NK-92 (cell line): ENCODE measurements around the gene SUCLG1.
"Not testable (repeated sequence)": the region's sequence is repeated elsewhere in the genome, so short reads cannot be mapped to it uniquely, and the experiment has no call there.

Experiments used
- DNase-seq: peaks from one replicate; lab custom pipeline; 2025; ENCODE audit not compliant: unreplicated experiment; lab: John Stamatoyannopoulos, UW

The SUCLG1 gene

DNA sequence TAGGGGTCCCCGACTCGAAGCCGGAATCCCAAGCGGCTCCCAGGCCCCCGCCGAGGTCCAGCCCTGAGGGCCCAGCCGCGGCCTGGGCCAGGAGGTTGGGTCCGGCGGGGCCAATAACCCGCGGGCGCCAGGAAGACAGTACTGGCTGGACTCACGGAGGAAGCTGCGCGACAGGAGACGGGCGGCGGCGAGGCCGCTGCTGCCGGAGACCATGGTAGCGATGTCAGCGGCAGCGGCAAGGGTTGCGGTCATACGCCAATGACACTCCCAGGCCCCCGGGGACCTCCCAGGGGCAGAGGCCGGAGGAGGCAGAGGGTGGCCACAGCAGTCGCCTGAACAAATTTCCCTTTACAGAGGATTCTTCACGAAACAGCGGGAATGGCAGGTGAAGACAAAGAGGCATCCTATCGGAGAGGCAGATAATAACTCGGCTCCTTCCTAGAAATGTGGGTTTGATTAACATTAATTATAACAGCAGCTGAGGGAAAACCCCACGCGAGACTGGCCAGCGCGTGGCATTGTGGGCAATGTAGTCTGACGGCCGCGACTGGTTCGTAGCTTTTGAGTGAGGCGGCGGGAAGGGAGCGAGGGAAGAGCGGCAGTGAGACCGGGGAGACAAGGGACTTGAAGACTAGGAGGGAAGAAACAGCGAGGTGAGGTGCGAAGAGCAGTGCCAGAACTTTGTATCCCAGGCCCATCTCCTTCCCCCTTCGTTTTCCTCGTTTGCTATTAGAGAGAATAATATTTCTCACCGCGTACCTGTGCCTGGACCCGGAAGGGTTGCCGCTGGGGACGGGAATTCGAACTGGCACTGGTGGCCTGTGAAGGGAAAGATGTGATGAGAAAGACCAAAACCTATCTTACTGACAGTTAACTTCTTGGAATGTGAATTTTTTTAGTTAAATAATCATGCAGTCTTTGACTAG is at the start of gene SUCLG1:
Gene SUCLG1, minus strand, starts transcription at position 263 of the 926 bp plus-strand sequence. Its CDS starts 11 bp downstream, at position 252.
- DNase-seq, result peak; percentile 8

DNA sequence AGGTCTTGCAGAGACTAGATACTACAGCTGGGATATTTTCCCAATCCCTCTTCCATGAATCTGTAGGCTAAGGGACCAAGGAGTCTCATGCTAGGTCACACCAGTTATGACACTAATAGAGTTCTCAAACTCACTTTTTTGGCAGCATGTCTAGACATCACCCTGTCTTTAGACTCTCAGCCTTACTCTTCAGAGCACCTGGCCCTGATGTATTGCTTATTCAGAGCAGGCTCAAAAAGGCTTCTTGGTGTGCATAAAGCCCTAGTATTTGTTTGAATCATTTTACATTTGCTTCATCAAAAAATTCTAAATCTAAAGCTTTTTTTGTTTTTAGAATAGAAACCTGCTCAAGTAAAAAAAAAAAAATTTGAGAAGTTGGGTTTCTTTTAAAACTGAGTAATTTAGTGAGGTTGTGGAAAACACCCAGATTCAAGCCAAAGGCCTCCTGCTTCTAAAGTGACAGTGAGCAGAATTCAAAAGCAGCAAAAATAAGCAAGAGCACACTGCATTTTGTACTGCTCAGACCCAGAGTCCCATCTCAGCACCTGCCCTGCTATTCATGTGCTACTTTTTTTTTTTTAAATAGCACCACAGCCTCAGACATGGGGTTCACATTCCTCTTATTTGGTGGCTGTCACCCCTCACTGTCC is 39.2 kb upstream of the SUCLG1 start:
- no peak for DNase-seq

DNA sequence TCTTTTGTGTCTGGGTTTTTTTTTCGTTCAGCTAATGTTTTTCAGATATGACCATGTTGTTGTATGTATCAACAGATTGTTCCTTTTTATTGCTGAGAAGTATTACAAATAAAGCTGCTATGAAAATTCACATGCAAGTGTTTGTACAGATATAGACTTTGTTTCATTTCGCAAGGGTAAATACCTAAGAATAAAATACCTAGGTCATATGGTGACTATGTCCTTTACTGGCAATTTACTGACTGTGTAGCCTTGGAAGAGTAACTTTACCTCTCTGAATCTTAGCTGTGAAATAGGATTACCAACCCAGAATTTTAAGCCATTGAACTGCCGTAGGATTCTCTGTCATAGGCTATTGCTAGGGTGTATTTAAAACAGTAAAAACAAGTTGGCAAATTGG is 38.2 kb upstream of the SUCLG1 start:
- no peak for DNase-seq

DNA sequence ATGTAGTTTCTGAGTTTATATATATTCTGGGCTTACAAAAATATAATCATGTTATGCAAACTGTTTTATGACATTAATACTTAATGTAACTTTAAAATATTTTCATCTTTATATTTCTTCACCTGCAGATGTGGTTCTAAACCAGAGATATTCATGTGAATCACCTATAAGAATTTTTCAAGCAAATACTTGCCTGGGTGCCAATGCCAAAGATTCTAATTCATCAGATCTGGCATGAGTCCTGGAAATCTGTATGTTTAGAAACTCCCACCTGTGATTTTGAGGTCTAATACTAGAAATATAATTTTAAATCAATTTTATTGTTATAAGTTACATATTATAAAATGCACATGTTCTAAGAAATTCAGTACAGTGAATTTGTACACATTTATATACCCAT is 37.3 kb upstream of the SUCLG1 start:
- no peak for DNase-seq

DNA sequence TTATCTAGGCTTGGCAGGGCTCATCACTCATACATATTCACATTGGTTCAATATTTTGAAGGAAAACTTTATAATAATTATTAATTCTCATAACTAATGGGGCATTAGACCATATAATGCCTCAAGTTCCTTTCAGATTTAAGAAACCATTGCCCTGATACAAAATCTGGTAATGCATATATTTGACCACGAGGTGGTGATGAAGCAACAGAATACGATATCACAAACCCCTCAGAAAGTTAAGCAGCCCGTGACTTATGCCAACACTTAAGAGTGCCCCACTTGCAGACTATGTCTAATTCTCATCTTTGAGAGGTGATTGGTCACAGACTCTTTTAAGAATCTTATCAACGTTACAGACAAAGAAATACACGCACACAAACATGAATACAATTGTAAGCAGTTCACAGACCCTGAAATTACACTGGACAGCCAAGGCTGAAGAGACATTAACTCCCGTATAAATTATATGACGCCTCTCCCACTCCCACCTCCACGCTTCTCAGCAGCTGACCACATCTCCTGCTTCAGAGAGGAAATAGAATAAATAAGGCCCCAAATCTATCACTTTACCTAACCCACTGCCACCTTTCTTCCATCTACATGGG is 36.6 kb upstream of the SUCLG1 start:
- DNase-seq, result no peak

DNA sequence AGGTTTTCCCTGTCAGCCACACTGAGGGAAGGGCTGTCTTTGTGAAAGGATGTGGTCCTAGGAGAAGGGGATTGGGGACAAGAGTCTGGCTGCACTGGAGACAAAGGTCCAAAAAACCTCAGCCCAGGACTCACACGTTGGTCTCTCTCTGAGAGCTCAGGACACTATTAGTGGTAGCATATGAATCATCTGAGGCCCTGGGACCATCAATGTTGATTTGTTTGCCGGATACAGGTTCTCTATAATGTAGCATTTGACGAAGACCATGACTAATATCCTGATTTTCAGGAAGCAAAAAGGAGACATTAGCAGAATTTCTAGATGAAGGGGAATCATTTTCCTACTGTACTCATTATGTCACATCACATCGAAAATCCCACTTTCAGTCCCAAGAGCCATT is 35.0 kb upstream of the SUCLG1 start:
- no peak for DNase-seq

DNA sequence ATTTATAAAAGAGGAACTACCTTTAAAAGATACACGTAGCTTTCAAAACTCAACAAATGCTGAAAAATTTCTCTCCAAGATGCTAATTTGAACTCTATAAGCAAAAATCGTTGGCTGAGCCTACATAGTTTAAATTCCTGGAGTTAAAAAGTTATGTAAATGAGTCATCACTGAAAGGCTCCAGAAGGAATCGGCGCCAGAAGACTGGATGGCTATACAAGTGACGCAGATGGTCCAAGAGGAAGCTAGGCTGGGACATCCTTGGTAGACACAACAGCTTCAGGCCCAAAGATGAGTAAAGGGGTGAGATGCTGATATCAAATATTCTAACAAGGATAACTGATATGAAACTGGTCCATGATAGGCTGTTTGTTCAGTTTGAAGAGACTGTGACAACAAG is 34.4 kb upstream of the SUCLG1 start:
- DNase-seq, result no peak

DNA sequence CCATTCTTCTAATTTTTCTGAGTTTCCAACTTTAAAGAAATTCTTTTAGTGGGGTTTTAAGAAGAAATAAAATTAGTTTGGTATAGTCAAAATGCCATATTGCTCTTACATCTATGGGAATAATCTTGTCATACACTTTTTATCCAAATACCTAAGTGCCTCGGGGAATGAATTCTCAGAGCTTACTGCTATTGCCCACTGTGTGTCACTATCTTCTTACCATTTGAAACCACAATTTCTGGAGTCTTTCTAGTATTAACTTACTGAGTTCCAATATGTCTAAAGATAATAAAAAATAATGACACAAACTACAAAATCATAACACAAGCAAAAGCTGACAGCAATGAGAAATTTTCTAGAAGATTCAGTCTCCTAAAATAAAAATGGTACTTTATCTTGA is 33.5 kb upstream of the SUCLG1 start:
- DNase-seq, result no peak

DNA sequence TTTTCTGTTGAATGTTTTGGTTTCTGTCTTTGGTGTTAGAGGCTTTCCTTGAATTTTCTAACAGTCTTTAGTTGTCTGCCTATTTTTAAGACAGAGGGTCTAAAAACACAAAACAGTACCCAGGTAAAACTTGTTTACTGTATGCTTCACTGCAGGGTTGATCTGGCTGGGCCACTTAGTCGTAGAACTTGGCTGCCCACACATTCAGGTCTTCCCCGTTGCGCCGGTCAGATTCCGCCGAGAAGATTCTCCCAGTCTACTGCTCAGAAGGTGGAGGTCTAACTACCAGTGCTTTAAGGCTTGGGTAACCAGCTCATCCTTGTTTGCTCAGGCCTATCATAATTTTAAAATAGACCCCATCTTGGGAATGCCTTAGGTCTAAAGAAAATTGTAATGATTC is 32.7 kb upstream of the SUCLG1 start:
- DNase-seq, result no peak

DNA sequence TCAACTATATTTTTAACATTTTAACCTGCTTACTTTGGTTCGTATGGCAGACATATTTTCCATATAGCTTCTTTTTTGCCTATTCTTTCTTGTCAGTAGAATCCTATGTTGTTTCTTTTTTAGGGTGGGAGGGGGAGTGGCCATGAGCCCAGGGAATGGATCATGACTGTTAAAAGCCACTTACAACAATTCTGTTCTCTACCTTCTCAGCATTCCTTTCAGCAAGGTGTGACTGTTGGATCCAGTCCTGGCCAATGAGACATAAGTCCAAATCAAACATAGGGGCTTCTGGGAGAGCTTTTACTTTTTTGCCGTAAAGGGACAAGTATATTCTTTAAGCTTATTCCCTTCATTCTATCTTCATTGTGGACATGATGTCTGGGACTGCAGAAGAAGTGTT is 32.2 kb upstream of the SUCLG1 start:
- DNase-seq, result no peak

DNA sequence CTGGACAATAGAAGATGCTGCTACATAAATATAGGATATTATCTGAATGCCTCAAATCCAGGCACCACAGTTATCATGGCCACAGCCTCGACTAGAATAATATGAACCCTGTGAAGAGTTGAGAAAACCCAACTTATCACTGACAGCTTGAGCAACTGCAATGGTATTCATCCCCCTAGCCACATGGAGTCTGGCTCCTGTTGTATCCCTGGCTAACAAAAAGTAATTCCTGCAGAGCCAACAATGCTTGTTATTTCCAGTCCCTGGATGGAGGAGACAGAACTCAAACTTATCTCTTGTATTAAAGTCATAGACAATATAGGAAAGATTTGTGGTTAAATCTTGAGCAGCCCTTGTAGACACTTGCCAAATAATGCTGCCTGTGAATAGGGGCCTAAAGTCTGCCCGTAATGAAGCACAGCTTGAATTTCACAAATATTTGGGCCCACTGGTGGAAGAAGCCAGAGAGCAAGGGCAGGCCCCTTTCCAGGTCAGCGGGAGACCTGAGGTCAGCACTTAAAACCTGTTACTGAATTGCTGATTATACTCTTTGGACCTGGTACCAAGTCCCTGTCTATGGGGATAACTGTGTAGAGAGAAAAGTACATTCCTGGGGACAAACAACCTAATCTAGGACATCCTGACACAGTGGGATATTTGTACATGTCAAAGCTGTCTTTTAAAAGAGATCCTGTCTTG is 28.4 kb upstream of the SUCLG1 start:
- no peak for DNase-seq

DNA sequence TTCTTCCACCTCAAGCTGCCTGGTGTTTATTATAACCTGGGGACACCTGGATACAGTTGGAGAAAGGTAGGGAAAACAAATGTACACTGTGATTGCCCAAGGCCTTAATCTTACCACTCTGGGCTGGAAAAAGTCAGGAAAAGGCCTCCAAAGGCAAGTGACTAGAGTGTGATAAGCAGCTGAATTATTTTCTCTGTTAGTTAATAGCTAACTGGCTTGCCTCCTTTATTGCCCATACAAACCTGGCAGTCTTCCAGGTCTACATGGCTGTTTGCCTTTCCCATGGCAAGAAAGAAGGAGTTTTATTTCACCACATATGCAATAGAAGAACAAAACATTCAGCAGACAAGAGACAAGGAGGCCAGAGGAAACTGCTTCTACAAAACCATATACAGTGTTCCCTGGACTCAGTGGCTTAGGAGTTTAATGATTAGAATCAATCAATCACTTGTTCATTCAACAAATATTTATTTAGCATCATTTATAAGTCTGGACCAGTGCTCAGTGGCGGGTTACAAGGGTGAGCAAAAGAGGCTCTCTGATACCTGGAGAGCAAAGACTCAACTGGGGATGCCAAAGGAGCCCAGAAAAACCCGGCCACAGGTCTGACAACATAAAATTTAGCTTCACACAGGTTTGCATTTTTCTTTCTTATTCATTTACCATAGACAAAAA is 27.5 kb upstream of the SUCLG1 start:
- no peak for DNase-seq

DNA sequence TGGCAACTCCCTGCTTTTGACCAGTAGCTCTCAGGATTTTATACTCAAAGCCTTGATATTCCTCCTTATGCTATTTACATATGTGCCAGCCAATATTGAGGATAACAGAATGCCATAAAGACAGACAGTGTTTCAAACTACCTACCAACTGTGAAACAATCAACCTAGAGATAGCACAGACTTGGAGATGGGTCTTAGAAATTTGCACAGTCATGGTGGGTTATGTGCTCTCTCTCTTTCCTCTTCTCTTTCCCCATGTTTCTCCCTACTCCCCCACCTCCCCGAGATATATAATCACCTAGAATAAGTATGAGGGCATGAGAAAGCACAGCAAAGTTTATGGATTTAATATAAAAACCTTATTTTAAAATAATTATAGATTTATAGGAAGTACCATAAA is 24.2 kb upstream of the SUCLG1 start:
- no peak for DNase-seq

DNA sequence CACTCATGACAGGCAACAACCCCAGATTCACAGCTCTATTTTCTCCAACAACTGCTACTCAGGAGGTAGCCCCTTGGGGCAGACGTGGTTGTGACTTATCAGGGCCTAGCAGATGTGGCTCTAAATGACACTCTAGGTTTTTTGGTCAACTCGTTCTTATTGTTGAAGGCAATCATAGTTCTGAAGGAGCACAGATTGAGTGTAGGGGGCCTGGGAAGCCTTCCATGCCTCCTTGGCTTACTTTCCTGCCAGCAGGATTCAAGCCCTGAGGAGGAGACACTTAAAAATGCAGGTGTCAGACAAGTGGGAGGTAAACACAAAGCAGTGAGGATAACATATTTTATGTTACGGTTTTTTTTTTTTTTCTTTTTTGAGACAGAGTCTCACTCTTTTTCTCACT is 23.5 kb upstream of the SUCLG1 start:
- DNase-seq, result no peak

DNA sequence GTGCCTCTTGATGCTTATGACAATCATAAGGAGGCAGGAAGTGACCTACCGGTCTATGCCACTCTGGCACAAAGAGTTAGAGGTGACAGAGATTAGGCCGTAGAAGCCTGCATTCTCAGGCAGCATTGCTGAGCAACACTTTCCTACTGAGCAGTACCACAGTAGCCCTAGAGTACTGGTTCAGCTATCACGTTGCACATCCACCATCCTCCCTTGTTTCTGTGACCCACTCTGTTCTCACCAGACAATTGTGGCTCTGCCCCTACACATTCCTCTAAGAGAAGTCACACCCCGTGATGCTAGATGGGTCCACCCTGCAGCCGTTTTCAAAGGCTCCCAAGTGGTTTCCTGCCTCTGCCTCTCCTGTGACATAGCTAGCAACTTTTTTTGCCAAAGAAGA is 22.6 kb upstream of the SUCLG1 start:
- no peak for DNase-seq

DNA sequence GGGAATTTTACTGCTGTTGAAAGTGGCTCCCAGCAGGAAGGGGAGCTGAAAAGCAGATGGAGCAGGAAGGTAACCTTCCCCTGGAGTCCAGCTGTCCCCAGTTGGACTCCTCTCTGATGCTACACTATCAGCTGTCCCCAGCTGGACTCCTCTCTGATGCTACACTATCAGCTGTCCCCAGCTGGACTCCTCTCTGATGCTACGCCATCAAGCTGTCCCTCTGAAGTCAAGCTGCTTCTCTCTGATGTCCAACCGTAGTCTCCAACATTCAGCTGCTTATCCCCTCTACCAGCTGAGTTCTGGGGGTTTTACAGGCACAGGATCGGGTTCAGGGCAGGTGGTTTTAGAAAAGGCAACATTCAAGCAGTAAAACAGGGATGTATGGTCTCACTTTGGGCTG is 19.8 kb upstream of the SUCLG1 start:
- DNase-seq, result no peak

DNA sequence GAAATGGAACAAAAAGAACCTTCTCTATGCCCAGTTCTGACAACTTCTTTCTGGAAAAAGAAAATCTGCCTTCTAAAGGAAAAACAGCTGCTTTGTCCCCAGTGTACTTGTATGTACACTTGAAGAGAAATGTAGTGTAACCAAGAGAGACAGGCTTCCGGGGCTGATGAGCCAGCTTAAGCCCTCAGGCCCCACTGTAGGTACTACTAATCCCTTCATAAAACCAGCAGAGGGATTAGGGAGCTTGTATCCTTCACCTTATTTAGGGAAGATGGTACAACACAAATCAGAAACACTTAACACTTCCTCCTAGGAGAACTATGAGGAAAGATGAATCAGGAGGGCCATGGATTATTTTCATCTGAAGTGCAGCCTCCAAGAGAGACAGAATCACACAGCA is 18.8 kb upstream of the SUCLG1 start:
- DNase-seq, result no peak

DNA sequence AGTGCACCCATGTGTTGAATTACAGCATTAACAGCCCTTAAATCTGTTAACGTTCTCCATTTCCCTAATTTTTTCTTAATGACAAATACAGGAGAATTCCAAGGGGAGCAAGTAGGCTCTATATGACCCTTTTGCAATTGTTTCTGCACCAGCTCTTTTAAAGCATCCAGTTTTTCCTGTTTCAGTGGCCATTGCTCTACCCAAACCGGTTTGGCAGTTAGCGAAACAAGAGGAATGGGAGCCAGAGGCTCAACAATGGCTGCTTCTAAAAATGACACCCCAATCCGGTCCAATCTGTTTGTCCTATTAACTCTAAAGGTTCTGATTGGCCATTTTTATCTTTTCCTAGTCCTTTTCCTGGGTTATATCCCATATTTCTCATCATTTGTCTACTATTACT is 15.1 kb upstream of the SUCLG1 start:
- no peak for DNase-seq

DNA sequence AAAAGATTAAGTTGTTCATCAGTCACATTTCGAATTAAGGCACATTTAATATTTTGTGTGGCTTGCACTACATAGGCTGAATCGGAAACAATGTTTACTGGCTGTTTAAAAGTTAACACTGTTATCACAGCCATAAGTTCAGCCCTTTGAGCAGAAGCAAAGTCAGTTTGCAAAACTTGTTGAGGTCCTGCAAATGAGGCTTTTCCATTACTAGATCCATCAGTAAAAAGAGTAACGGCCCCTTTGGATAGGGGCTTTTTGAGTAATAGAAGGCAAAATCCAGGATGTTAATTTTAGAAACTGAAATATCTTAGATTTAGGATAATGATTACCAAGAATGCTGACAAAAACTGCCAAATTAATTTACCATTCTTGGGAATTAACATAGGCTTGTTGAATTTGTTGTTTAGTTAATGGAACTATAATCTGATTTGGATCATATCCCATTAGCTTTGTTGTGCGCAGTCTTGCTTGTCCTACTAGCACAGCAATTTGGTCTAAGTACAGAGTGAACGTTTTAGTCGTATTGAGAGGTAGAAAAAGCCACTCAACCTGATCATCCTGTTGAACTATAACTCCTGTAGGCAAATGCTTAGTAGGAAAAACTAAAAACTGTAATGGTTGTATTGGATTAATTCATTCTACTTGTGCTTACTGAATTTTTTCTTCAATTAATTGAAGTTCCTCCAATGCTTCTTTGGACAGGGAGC is 13.9 kb upstream of the SUCLG1 start:
- DNase-seq, result no peak

DNA sequence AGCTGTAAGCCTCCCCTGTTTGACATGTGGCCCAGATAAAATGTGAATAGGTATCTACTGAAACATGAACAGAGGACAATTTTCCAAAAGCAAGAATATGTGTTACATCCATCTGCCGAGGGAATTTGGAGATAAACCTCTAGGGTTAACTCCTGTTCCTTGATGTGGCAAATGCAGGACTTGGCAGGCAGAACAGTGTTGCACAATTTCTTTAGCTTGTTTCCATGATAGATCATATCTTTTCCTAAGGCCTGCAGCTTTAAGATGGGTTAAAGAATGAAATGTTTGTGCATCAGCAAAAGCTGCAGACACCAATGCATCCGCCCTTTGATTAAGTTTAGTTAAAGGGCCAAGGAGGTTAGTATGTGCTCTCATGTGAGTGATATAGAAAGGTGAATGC is 13.3 kb upstream of the SUCLG1 start:
- not testable (repeated sequence) for DNase-seq
